ENCODE measurements around the gene MOAP1. TPM values are rescaled to one million over a fixed set of nuclear protein-coding genes. Genes with fewer than 3 reads are reported as not detected.

Gene MOAP1
- total RNA-seq, 2 experiments from 2014 or later: 14.2 to 14.8 TPM

- intact Hi-C loops (cut with micrococcal nuclease): loop anchor here (1.0 to 10.0 kb wide), 3 partner anchors 23 to 747 kb away; partner anchors contain the start of genes BTBD7 and MOAP1
- Mint-ChIP-seq H3K4me1 (ENCODE audit: low read depth) (peaks cover 32% of the 10 kb centered on the region), H3K27ac (peak overlapping the region; percentile 94), H3K36me3 (peaks cover 18% of the 10 kb centered on the region), H3K4me3 (peak overlapping the region; percentile 99), H3K27me3 (no peaks in the 10 kb centered on the region), H3K9me3 (no peaks in the 10 kb centered on the region)
- CTCF ChIA-PET: interaction anchor here (0.7 to 3.5 kb wide), 10 partner anchors 10 to 408 kb away, joined by 3 to 28 read pairs (median 5); partner anchors contain the start of genes LYSET and MOAP1
- DNase-seq: peak; percentile 49
- POLR2A ChIA-PET: interaction anchor here (1.5 to 3.8 kb wide), 2 partner anchors 11 to 23 kb away, joined by 3 to 34 read pairs; partner anchors contain the start of genes LYSET and MOAP1
These were observed 23.0 kb upstream of the MOAP1 start for GRCh38 chr14:93207468-93208308.

GRCh38 chr14:93206793-93207467 lies 22.2 kb upstream of the MOAP1 start, which contains the start of the genes GON7 and UBR7:
Gene GON7 (minus strand): TSS chr14:93207065. CDS start chr14:93207037, 28 bp downstream.
Gene UBR7 (plus strand): TSS chr14:93207256. CDS start chr14:93207292, 36 bp downstream.
- Mint-ChIP-seq H3K4me1 (ENCODE audit: low read depth) (peaks cover 32% of the 10 kb centered on the region), H3K4me3 (peak within 1 kb of the TSS; percentile 99), H3K9me3 (no peaks in the 10 kb centered on the region), H3K27ac (peak within 1 kb of the TSS; percentile 94), H3K27me3 (no peaks in the 10 kb centered on the region), H3K36me3 (peaks cover 13% of the 10 kb centered on the region)
- intact Hi-C loops (cut with micrococcal nuclease): loop anchor here (1.0 to 10.0 kb wide), 4 partner anchors 23 to 748 kb away; partner anchors contain the start of genes BTBD7 and MOAP1
- ChIA-PET CTCF (interaction anchor here (0.7 to 3.5 kb wide), 12 partner anchors 10 to 407 kb away, joined by 3 to 28 read pairs (median 5); partner anchors contain the start of genes LYSET and MOAP1), POLR2A (interaction anchor here (0.6 to 3.8 kb wide), 5 partner anchors 10 to 102 kb away, joined by 3 to 34 read pairs (median 3); partner anchors contain the start of genes LYSET and MOAP1)
- DNase-seq: peak; percentile 94

GRCh38 chr14:93201155-93201704 lies 16.5 kb upstream of the MOAP1 start:
- Mint-ChIP-seq H3K4me1 (ENCODE audit: low read depth) (peaks cover 15% of the 10 kb centered on the region), H3K9me3 (no peaks in the 10 kb centered on the region), H3K27me3 (no peaks in the 10 kb centered on the region), H3K27ac (no peak overlapping the region), H3K4me3 (no peak overlapping the region), H3K36me3 (peaks cover 5% of the 10 kb centered on the region)
- intact Hi-C loops (cut with micrococcal nuclease): loop anchor here (10.0 kb wide), 1 partner anchor 754 kb away; no protein-coding TSS in a partner anchor
- CTCF ChIA-PET: no interaction called here
- DNase-seq: no peak
- POLR2A ChIA-PET: no interaction called here

GRCh38 chr14:93200553-93200952 lies 15.9 kb upstream of the MOAP1 start:
- peaks cover 5% of the 10 kb centered on the region for H3K36me3 Mint-ChIP-seq
- ChIA-PET POLR2A (no interaction called here), CTCF (no interaction called here)
- H3K27ac Mint-ChIP-seq: no peak overlapping the region
- H3K4me1 Mint-ChIP-seq (ENCODE audit: low read depth): peaks cover 12% of the 10 kb centered on the region
- no peaks in the 10 kb centered on the region for H3K27me3 Mint-ChIP-seq
- DNase-seq: no peak
- intact Hi-C loops (cut with micrococcal nuclease): loop anchor here (10.0 kb wide), 1 partner anchor 754 kb away; no protein-coding TSS in a partner anchor
- no peaks in the 10 kb centered on the region for H3K9me3 Mint-ChIP-seq
- H3K4me3 Mint-ChIP-seq: no peak overlapping the region

GRCh38 chr14:93199031-93199430 lies 14.3 kb upstream of the MOAP1 start:
- DNase-seq: no peak
- H3K27ac Mint-ChIP-seq: no peak overlapping the region
- no peak overlapping the region for H3K4me3 Mint-ChIP-seq
- H3K9me3 Mint-ChIP-seq: no peaks in the 10 kb centered on the region
- no peaks in the 10 kb centered on the region for H3K4me1 Mint-ChIP-seq (ENCODE audit: low read depth)
- intact Hi-C loops (cut with micrococcal nuclease): no loop called here
- H3K36me3 Mint-ChIP-seq: peaks cover 3% of the 10 kb centered on the region
- CTCF ChIA-PET: interaction anchor here (1.0 to 1.5 kb wide), 2 partner anchors 21 to 247 kb away, joined by 3 to 4 read pairs; no protein-coding TSS in a partner anchor
- no peaks in the 10 kb centered on the region for H3K27me3 Mint-ChIP-seq
- POLR2A ChIA-PET: interaction anchor here (0.6 kb wide), 1 partner anchor 14 kb away, joined by 3 read pairs; the partner anchor contains the start of genes LYSET and MOAP1

GRCh38 chr14:93195316-93195999 lies 10.8 kb upstream of the MOAP1 start:
- Mint-ChIP-seq H3K27ac (no peak overlapping the region), H3K27me3 (no peaks in the 10 kb centered on the region), H3K36me3 (peaks cover 3% of the 10 kb centered on the region), H3K9me3 (no peaks in the 10 kb centered on the region), H3K4me1 (ENCODE audit: low read depth) (no peaks in the 10 kb centered on the region), H3K4me3 (no peak overlapping the region)
- no peak for DNase-seq
- CTCF ChIA-PET: no interaction called here
- intact Hi-C loops (cut with micrococcal nuclease): no loop called here
- POLR2A ChIA-PET: no interaction called here

- H3K27ac Mint-ChIP-seq: no peak overlapping the region
- H3K4me1 Mint-ChIP-seq (ENCODE audit: low read depth): peaks cover 47% of the 10 kb centered on the region
- H3K4me3 Mint-ChIP-seq: no peak overlapping the region
- CTCF ChIA-PET: interaction anchor here (2.5 kb wide), 1 partner anchor 74 kb away, joined by 7 read pairs; no protein-coding TSS in a partner anchor
- intact Hi-C loops (cut with micrococcal nuclease): no loop called here
- no peak for DNase-seq
- POLR2A ChIA-PET: no interaction called here
- H3K36me3 Mint-ChIP-seq: peaks cover 15% of the 10 kb centered on the region
- H3K9me3 Mint-ChIP-seq: no peaks in the 10 kb centered on the region
- H3K27me3 Mint-ChIP-seq: no peaks in the 10 kb centered on the region
These were observed 2.3 kb upstream of the MOAP1 start for GRCh38 chr14:93186956-93187355.

- Mint-ChIP-seq H3K9me3 (no peaks in the 10 kb centered on the region), H3K27ac (peak overlapping the region; percentile 62), H3K36me3 (peaks cover 18% of the 10 kb centered on the region), H3K4me1 (ENCODE audit: low read depth) (peaks cover 49% of the 10 kb centered on the region), H3K27me3 (no peaks in the 10 kb centered on the region), H3K4me3 (peak overlapping the region; percentile 57)
- no peak for DNase-seq
- intact Hi-C loops (cut with micrococcal nuclease): no loop called here
- ChIA-PET CTCF (interaction anchor here (2.5 kb wide), 1 partner anchor 73 kb away, joined by 7 read pairs; no protein-coding TSS in a partner anchor), POLR2A (no interaction called here)
These were observed 1.8 kb upstream of the MOAP1 start for GRCh38 chr14:93186466-93186865.

- intact Hi-C loops (cut with micrococcal nuclease): no loop called here
- no peaks in the 10 kb centered on the region for H3K27me3 Mint-ChIP-seq
- H3K9me3 Mint-ChIP-seq: no peaks in the 10 kb centered on the region
- ChIA-PET POLR2A (interaction anchor here (0.8 to 3.6 kb wide), 8 partner anchors 11 to 71 kb away, joined by 3 to 34 read pairs (median 4); partner anchors contain the start of genes GON7, ITPK1 and UBR7), CTCF (interaction anchor here (0.9 to 3.2 kb wide), 4 partner anchors 9 to 71 kb away, joined by 3 to 28 read pairs (median 15); partner anchors contain the start of genes GON7 and UBR7)
- peak overlapping the region; percentile 92 for H3K27ac Mint-ChIP-seq
- peaks cover 49% of the 10 kb centered on the region for H3K4me1 Mint-ChIP-seq (ENCODE audit: low read depth)
- H3K4me3 Mint-ChIP-seq: peak overlapping the region; percentile 93
- peaks cover 18% of the 10 kb centered on the region for H3K36me3 Mint-ChIP-seq
- no peak for DNase-seq
These were observed 638 bp upstream of the MOAP1 start for GRCh38 chr14:93185349-93185720.

- intact Hi-C loops (cut with micrococcal nuclease): loop anchor here (1.0 kb wide), 2 partner anchors 24 to 68 kb away; partner anchors contain the start of genes GON7, ITPK1 and UBR7
- no peaks in the 10 kb centered on the region for H3K9me3 Mint-ChIP-seq
These were observed 940 bp downstream of the MOAP1 start for GRCh38 chr14:93183596-93184317.

More at GRCh38 chr14:93183596-93184317, 940 bp downstream of the MOAP1 start:
- peaks cover 18% of the 10 kb centered on the region for H3K36me3 Mint-ChIP-seq
- H3K4me3 Mint-ChIP-seq: peak overlapping the region; percentile 87
- H3K27me3 Mint-ChIP-seq: no peaks in the 10 kb centered on the region
- DNase-seq: no peak
- H3K4me1 Mint-ChIP-seq (ENCODE audit: low read depth): peaks cover 41% of the 10 kb centered on the region
- CTCF ChIA-PET: interaction anchor here (0.5 to 3.2 kb wide), 6 partner anchors 14 to 849 kb away, joined by 3 to 28 read pairs (median 6); partner anchors contain the start of genes GON7 and UBR7
- POLR2A ChIA-PET: interaction anchor here (1.5 to 3.6 kb wide), 4 partner anchors 23 to 70 kb away, joined by 4 to 34 read pairs (median 11); partner anchors contain the start of genes GON7, ITPK1 and UBR7
- peak overlapping the region; percentile 78 for H3K27ac Mint-ChIP-seq
